ENCODE results near the gene PPP1R15A.

The PPP1R15A gene

GRCh38 chr19:48858984-48859710 is 13.1 kb upstream of the PPP1R15A start:
- DNase-seq (ENCODE audit: low read depth) = no peak
- no peak overlapping the region for H3K4me3 ChIP-seq (ENCODE audit: low read depth, low read length)
- no peak for TF ChIP-seq CTCF (conservative IDR thresholded peaks at IDR 0.05; ENCODE audit: low read depth, low read length)

GRCh38 chr19:48859711-48860572 is 12.3 kb upstream of the PPP1R15A start:
- no peak for TF ChIP-seq CTCF (conservative IDR thresholded peaks at IDR 0.05; ENCODE audit: low read depth, low read length)
- no peak for DNase-seq (ENCODE audit: low read depth)
- H3K4me3 ChIP-seq (ENCODE audit: low read depth, low read length) = no peak overlapping the region

DNA sequence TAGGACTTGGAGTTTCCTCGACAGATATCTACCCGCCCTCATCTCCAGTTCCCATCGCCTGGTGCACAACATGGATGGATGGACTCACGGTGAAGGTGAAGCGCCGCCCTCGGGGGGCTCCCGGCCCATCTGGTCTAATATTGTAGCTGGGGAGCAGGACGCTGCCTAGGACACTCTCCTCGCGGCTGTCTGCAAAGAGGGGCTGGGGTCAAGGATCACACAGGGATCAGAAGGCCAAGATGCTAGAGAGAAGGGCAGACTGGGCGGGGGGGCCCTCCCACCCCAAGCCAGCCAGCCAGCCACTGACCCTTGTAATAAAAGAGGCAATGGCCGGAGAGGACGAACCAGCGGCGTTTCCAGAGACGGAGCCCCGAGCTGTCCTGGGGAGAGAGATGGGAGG is 10.9 kb upstream of the PPP1R15A start:
- no peak for DNase-seq (ENCODE audit: low read depth)
- TF ChIP-seq CTCF (conservative IDR thresholded peaks at IDR 0.05; ENCODE audit: low read depth, low read length) = no peak
- no peak overlapping the region for H3K4me3 ChIP-seq (ENCODE audit: low read depth, low read length)

GRCh38 chr19:48862827-48863226 is 9.4 kb upstream of the PPP1R15A start:
- TF ChIP-seq CTCF (conservative IDR thresholded peaks at IDR 0.05; ENCODE audit: low read depth, low read length) = no peak

DNA sequence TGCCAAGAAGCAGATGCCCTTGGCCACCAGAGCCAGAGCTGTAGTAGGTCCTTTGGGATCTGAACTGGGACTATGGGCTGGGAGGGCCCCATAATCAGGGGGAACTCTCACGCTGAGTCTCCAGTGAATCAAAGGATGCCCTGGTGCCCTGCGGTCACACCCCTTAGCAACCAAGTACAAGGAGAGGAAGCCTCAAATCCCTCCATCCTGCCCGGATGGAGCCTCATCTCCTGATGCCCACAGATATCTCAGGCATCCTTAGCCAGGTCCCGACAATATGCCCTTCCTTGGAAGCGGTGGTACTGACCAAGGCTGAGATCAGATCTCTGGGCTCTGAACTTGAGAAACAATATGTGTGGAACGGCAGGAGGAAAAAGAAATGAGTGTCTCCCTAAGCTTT is 5.5 kb upstream of the PPP1R15A start:
- DNase-seq (ENCODE audit: low read depth) = no peak
- no peak for TF ChIP-seq CTCF (conservative IDR thresholded peaks at IDR 0.05; ENCODE audit: low read depth, low read length)
- peak overlapping the region; percentile 60 for H3K4me3 ChIP-seq (ENCODE audit: low read depth, low read length)

More at GRCh38 chr19:48862827-48863226, 9.4 kb upstream of the PPP1R15A start:
- H3K4me3 ChIP-seq (ENCODE audit: low read depth, low read length) = no peak overlapping the region
- DNase-seq (ENCODE audit: low read depth) = no peak

DNA sequence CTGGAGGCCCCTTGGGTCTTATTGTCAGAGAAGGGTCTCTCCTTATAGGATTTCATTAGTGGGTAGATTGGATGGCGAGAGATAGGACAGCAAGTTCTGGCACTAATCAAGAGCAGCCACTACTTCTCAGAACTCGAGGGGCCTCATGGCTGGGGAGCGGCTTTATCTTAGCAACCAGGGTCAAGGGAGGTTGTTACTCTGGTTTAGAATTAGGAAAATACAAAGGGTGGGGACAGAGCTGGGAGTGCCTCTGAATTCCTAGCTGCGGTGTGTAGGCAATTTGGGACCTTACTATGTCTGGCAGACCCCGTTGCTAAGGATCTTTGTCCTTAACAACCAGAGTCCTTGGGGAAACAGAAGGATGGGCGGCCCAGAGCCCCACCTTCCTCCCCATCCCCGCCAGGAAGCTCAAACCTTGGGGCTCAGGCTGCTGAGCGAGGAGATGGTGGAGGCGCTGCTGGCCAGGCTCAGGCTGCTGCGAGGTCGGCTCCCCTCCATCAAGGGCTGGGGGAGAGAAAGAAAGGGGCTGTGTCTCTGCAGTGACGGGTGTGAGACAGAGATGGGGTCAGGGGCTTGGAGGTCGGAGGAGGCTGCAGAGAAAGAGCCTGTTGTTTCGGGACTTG is 5.0 kb upstream of the PPP1R15A start:
- no peak for TF ChIP-seq CTCF (conservative IDR thresholded peaks at IDR 0.05; ENCODE audit: low read depth, low read length)
- DNase-seq (ENCODE audit: low read depth) = no peak
- peak overlapping the region; percentile 60 for H3K4me3 ChIP-seq (ENCODE audit: low read depth, low read length)
